ENCODE results near the gene ABCC8.

GRCh38 chr11:17481905-17482304 is 5.3 kb upstream of the ABCC8 start:
- TF ChIP-seq, protein P1, sequence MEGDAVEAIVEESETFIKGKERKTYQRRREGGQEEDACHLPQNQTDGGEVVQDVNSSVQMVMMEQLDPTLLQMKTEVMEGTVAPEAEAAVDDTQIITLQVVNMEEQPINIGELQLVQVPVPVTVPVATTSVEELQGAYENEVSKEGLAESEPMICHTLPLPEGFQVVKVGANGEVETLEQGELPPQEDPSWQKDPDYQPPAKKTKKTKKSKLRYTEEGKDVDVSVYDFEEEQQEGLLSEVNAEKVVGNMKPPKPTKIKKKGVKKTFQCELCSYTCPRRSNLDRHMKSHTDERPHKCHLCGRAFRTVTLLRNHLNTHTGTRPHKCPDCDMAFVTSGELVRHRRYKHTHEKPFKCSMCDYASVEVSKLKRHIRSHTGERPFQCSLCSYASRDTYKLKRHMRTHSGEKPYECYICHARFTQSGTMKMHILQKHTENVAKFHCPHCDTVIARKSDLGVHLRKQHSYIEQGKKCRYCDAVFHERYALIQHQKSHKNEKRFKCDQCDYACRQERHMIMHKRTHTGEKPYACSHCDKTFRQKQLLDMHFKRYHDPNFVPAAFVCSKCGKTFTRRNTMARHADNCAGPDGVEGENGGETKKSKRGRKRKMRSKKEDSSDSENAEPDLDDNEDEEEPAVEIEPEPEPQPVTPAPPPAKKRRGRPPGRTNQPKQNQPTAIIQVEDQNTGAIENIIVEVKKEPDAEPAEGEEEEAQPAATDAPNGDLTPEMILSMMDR (IDR thresholded peaks at IDR 0.05; ENCODE audit: low read length), result no peak
- no peak for TF ChIP-seq EZH2 (IDR thresholded peaks at IDR 0.05; ENCODE audit: borderline replicate concordance, low read length)

Data from OCI-LY1 (cell line).